GM18511 (cell line): ENCODE measurements around the gene PCNX4.
A peak's percentile ranks its signal among the peaks of the same experiment; 100 is the strongest.

ENCODE experiments used
- ATAC-seq: cut with Tn5 transposase; IDR thresholded peaks from one replicate; pipeline ENCODE4 v1.9.1; 2021; ENCODE audit warnings: mild to moderate bottlenecking, moderate library complexity; ENCODE audit not compliant: unreplicated experiment

The PCNX4 gene

DNA sequence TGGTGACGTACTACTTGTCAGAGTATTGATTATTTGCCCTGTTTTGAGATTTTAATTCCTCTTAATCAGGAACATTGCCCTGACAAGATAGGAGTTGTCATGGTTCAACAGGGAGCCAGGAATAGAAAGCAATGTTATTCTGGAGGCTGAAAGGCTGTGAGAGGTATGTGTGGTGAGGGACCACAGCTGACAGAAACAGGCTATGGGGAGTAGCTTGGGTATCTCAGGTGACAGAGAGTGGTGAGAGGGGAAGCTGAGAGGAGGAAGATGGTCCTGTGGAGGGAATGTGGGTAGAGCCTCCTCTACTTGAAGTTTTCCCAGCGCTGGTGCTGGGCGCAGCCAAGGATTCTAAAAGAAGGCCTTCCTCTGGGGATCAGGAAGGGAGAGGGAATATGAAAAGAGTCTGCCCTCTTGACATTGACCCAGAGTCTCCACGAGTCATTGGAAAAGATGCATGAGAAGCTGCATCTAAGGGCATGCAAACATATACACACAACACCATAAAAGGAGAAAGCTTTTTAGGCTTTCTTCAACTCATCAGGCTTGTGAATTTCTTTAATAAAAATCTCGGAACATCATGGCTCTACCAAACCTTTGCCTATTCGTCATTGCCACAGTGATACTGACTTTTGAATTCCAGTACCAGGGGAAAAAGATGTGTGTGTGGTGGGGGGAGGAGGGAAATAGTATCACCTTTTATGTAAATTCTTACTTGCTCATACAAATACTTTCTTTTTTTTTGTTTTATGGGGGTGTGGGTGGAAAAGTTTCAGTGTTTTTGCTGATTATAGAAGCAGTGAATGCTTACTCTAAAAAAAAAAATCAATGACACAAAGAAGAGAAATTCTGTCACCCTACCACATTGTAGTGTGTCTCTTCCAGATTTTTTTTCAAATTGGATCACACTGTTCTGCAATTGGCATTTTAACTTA is 113.4 kb downstream of the PCNX4 start:
- peak; percentile 60 for ATAC-seq

DNA sequence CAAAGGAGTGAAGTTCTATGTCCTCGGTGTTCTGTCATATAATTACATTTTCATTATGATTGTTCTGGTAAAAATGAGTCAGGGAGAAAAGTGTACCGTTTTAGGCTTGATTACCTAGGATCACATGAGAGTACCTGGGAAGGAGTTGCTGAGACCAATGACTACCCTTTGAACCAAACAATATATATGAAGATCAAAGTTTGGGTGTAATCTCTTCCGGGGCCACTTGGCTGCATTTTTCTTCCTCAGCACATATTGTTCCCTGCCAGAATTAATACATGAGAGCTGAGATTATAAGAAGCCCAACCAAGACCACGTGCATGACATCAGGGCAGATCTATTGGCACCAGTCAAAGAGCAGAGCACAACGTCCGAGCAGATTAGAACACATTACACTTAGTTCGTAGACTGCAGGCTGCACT is 114.5 kb downstream of the PCNX4 start:
- no peak for ATAC-seq

DNA sequence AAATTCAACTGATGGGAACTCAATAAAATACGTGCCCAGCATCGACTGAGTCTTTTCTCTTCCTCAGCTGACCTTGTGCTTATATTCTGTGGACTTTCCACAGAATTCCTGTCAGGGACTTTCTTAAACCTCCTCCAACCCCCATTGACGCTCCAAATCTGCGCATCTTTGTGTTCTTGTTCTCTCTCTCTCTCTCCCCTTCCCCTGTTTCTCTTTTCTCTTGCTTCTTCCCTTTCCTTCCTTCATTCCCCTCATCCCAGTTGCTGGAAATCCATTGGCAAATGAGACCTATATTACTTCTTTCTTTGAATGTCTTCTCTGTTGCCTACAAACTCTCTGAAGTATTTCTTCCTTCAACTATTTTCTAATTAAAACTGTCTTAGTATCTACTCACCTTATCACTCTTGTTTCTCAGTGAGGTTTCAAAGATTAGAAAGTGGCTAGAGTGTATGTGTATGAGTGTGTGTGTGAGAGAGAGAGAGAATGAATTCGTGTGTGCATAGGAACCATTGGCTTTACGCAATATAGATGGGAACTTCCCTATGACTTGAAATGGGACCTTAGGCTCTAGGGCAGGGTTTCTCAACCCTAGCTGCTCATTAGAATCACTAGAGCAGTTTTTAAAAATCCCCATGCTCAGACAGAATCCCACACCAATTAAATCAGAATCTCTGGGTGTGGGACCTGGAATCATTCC is 115.3 kb downstream of the PCNX4 start:
- peak; percentile 33 for ATAC-seq

DNA sequence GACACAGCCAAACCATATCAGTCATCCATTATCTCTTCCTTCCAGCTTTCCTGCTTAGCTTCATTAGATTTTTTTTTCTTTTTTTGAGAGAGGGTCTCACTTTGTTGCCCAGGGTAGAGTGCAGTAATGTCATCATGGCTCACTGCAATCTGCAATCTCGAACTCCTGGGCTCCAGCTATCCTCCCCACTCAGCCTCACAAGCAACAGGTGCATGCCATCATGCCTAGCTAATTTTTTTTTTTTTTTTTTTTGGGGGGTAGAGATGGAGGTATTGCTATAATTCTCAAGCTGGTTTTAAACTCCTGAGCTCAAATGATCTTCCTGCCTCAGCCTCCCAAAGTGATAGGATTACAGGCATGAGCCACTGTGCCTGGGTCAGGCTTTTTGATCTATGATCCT is 119.0 kb downstream of the PCNX4 start:
- ATAC-seq, result no peak

DNA sequence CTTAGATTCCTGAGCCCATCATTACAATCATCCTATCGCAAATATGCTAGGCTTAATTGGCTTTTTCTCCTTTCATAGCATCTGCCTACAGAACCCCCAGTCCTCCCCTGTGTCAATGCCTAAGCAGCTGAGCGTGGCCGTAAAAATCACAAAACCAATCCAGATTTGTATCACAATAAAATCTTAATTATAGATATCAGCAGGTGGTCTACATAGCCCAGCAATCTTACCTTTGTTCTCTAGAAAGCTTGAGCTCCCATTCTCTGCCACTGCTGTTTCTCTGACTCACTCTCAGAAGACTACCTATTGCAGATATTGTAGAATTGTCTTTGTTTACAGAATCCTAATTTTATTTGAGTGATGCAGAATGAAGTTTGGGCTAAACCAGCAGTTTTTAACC is 119.4 kb downstream of the PCNX4 start:
- no peak for ATAC-seq

GRCh38 chr14:60212503-60213371 is 121.0 kb downstream of the PCNX4 start:
- peak; percentile 93 for ATAC-seq

DNA sequence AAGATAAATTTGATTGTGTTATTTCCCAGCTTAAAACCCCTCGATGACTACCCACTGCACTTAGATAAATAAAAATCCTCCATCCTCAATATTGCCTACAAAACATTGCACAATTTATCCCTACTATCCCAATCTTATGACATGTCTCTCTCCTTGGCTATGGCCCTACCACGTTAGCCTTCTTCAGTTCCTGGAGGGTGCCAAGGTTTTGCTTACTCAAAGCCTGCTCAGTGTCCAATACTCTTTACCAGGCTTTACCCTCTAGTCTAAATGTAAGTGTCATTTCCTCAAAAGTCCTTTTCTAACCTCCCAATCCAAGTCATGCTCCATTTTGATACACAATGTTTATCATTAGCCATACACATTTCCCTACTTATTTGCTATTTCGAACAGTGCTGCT is 122.3 kb downstream of the PCNX4 start:
- no peak for ATAC-seq

DNA sequence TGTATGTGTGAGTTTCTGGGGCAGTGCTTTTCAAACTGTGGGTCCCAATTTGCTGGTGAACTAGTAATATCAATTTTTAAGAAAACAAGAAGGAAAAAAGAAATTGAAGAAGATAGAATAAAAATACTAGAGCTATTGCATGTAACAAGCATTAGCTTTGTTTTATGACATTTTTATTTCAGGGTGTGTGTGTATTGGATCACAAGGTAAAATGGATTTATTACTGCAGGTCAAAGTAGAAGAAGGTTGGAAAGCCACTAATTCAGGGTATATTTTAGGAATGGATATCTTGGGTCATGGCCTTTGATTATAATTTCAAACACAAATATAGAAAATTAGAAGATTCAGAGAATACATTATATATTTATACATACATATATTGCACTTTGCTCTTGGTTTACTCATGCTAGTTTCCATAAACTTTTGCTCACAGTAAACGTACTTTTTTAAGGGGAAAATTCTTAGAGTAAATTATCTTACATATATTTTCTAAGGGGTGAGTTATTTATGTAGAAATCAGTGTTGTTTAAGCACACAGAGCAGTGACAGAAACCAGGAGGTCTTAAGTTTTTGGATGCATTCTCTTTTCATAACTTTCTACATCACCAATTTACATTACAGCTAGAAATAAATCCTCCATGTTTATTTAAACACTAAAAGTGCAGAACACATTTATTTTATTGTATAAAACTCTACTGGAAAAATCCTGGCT is 122.8 kb downstream of the PCNX4 start:
- no peak for ATAC-seq

GRCh38 chr14:60215127-60215444 is 123.4 kb downstream of the PCNX4 start:
- ATAC-seq, result no peak

GRCh38 chr14:60215520-60216420 is 124.0 kb downstream of the PCNX4 start:
- no peak for ATAC-seq

- ATAC-seq, result no peak
Observed at GRCh38 chr14:60217713-60218112, 126.0 kb downstream of the PCNX4 start.
